Non-pigmented ciliary epithelial cell (primary cell): ENCODE measurements around the gene COL6A1.

Experiments
- DNase-seq: peaks from one replicate; pipeline ENCODE4 v3.0.0-alpha.2; 2010; ENCODE audit warnings: low read depth

Gene COL6A1

GRCh38 chr21:45983649-45983965 lies 2.0 kb downstream of the COL6A1 start:
- no peak for DNase-seq

DNA sequence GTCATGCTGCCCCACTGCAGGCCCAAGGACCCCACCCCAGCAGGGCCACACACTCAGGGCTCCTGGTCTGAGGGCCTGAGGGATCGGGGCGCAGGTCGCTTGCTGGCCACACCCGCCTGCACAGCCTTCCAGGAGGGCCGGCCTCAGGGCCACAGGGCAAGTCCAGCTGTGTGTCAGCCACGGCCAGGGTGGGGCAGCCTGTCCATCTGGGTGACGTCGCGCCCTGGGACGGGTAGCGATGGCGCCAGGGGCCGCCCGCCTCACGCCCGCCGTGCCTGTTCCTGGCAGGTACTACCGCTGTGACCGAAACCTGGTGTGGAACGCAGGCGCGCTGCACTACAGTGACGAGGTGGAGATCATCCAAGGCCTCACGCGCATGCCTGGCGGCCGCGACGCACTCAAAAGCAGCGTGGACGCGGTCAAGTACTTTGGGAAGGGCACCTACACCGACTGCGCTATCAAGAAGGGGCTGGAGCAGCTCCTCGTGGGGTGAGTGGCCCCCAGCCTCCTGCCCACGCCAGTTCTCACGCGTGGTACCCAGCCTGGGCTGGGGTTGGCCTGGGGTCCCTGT lies 2.5 kb downstream of the COL6A1 start:
- DNase-seq = no peak

GRCh38 chr21:45984584-45985095 lies 3.1 kb downstream of the COL6A1 start:
- DNase-seq = no peak

- DNase-seq = no peak
Observed at GRCh38 chr21:45985471-45986315, 4.1 kb downstream of the COL6A1 start.

DNA sequence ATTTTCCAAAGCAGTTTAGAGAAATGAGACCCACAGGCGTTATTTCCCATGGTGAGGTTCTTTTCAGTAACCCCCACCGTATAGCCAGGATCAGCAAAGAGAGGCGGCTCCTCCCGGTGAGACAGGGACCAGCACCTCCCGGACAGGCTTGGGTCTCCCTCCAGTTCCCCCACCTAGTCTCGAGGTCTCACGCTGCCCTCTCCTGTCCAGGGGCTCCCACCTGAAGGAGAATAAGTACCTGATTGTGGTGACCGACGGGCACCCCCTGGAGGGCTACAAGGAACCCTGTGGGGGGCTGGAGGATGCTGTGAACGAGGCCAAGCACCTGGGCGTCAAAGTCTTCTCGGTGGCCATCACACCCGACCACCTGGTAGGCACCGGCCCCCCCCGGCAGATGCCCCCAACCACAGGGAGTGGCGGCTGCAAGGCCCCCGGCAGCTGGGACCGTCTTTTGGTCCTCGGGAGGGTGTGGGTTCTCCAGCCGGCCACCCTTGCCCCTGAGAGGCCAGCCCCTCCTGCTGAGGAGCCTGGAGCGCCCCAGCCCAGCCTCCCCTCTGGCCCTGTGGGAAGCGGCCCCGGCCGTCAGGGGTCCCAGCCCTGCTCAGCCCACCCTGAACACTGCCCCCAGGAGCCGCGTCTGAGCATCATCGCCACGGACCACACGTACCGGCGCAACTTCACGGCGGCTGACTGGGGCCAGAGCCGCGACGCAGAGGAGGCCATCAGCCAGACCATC lies 4.9 kb downstream of the COL6A1 start:
- no peak for DNase-seq

DNA sequence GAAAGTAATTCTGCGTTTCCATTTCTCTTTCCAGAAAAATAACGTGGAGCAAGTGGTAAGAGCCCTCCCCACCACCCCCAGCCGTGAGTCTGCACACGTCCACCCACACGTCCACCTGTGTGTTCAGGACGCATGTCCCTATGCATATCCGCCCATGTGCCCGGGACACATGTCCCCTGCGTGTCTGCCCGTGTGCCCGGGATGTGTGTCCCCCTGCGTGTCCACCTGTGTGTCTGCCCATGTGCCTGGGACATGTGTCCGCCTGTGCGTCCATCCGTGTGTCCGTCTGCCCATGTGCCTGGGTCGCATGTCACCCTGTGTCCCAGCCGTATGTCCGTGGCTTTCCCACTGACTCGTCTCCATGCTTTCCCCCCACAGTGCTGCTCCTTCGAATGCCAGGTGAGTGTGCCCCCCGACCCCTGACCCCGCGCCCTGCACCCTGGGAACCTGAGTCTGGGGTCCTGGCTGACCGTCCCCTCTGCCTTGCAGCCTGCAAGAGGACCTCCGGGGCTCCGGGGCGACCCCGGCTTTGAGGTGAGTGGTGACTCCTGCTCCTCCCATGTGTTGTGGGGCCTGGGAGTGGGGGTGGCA lies 5.6 kb downstream of the COL6A1 start:
- no peak for DNase-seq

GRCh38 chr21:45988366-45989347 lies 7.1 kb downstream of the COL6A1 start:
- DNase-seq = no peak

GRCh38 chr21:45989355-45990048 lies 7.9 kb downstream of the COL6A1 start:
- DNase-seq = no peak

GRCh38 chr21:45990049-45990711 lies 8.6 kb downstream of the COL6A1 start:
- no peak for DNase-seq

DNA sequence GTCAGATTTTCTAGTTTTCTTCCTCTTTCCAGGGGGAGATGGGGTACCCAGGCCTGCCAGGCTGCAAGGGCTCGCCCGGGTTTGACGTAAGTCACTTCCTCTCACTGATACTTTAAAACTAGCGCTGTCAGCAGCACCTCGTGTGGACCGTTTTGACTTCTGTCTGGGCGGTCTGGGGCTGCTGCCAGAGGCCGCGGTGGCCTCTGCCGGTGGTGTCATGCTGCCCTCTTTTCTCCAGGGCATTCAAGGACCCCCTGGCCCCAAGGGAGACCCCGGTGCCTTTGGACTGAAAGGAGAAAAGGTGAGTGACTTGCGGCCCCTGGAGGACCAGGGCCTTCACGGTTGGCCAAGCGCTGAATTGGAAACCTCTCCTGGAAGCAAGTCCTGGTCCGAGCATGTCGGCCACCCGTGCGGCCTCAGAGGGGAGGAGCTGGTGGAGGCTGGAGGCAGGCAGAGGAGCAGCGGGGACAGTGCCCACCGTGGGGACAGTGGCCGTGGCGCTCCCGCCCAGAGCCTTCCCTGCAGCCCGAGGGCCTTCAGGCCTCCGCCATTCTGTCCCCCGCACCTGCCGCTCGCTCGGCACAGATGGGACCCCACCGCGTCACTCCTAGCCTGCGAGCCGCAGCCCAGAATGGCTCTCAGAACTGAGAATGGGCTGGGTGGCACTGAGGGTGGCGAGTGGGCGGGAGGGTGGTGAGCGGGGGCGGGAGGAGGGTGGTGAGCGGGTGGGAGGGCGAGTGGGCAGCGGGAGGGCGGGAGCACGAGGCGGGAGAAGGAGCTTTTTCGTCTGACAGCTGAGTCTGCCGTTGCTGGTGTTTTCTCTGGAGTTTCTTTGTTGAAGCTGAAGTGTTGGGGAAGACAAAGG lies 9.4 kb downstream of the COL6A1 start:
- DNase-seq = no peak

GRCh38 chr21:45991606-45992300 lies 10.2 kb downstream of the COL6A1 start:
- DNase-seq = no peak

- DNase-seq = no peak
Observed at GRCh38 chr21:45992301-45993209, 11.0 kb downstream of the COL6A1 start.

DNA sequence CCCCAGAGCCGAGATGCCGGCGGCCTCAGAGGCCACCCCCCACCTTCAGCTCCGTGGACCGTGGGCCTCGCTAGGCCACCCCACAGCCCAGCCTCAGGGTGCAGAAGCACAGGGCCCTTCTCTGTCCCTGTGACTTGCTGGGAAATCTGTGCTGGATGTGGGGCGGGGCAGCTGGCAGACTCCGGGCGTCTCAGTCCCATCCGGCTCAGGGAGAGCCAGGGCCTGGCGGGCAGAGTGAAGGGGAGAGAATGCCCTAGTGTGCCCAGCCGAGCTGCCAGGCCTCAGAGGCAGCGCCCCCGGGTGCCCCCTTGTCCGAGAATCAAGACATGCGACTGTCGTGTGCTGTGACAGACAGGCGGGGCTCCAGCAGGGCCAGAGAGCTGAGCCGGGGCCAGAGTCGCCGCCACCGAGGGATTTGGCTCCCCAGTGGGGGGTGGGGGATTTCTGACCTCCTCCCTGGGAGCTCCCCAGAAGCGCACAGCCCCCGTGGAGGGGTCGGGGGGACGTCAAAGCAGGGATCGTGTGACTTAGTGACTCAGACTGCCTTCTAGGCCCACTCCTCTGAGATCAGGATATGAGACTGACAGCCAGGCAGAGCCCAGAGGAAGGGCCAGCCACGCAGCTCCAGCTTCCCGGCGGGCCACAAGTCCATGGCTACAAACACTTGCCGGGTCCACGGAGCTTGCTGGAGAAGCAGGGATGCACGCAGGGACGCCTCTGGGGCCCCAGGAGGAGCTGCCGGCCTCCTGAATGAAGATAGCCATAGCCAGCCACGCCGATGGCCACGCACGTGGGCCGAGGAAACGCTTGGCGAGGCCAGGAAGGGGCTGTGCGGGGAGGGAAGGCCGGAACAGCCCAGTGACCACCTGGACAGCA lies 11.9 kb downstream of the COL6A1 start:
- no peak for DNase-seq

DNA sequence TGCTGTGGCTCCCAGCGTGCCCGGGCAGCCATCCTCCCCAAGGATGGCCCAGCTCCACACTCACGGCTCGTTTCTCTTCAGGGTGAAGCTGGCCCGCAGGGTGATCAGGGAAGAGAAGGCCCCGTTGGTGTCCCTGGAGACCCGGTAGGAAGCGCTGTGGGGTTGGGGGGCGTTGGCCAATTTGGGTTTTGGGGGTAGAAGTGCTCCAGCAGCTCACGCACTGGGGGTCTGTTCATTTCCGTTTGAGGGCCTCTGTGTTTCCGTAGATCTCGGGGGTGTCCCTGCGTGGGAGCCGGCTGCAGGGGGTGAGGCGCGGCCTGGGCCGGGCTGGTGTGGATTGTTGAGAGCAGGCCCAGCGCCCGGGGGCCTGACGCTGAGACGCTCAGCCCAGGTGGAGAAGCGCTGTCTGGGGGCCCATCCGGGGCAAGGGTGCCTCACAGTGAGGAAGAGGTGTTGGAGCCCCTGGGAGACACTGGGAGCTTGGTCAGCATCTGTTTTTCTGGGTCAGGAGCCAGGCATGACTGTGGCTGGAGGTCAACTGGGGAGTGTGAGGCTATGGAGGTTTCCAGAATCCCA lies 12.6 kb downstream of the COL6A1 start:
- no peak for DNase-seq

DNA sequence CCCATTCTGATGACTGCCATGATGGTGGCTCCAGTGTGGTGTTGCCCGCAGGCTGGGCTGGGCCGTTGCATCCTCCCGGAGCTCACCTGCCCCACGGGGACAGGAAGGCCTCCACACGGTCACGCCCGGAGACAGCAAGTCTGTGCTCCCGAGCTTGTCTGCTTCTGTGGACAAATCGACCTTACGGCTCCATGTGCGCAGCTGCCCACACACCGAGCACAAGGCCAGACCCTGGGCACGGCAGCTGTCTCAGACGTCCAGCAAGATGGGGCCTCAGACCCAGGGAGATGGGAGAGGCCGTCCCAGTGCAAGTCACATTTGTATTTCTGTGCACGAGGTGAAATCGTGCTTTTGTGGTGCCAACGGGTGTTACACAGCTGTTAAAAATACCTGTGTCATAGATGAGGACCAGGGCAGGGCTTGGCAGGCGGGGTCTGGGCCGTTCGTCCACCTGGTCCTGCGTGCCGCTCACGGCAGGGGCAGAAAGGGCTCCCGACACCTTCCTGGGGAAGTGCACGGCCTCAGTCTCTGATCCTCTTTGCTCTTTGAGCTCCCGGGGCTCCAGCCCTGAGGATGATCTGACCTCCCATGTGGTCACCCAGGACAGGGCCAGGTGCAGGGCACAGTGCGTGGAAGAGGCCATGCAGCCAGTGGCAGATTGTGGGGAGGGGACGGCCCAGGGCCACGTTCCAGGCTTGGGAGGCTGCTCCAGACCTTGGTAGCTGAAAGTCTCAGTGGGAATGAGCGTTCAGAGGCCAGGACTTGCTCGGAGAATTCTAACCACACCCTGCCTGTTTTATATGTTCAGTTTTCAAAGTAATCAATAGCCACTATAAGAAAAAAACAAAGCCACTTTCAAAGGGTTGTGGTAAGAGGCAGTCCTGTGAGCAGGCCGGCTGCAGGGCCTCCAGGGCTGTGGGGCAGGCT lies 13.5 kb downstream of the COL6A1 start:
- DNase-seq = no peak
